Effector memory CD4-positive, alpha-beta T cell (primary cell): ENCODE results near the gene ZMIZ1.

Experiments used
- DNase-seq, 3 donors: peaks; one replicate each; pipeline ENCODE4 v3.0.0-alpha.2; 2020
- H3K27ac ChIP-seq: 2 replicates; pipeline ENCODE4 v1.7.0; 2013; ENCODE audit warnings: mild to moderate bottlenecking, low read length, moderate library complexity; ENCODE audit not compliant: insufficient read depth, poor library complexity, severe bottlenecking
- H3K27me3 ChIP-seq: replicated peaks from 2 replicates; pipeline ENCODE4 v1.7.0; 2013; ENCODE audit warnings: mild to moderate bottlenecking, low read length; ENCODE audit not compliant: insufficient read depth, control insufficient read depth, poor library complexity, severe bottlenecking
- H3K36me3 ChIP-seq: 2 replicates; pipeline ENCODE4 v1.7.0; 2013; ENCODE audit warnings: mild to moderate bottlenecking, low read length, moderate library complexity; ENCODE audit not compliant: control insufficient read depth, insufficient read depth
- H3K4me1 ChIP-seq: 2 replicates; pipeline ENCODE4 v1.7.0; 2013; ENCODE audit warnings: low read length, mild to moderate bottlenecking; ENCODE audit not compliant: control insufficient read depth, insufficient read depth, poor library complexity, severe bottlenecking
- H3K4me3 ChIP-seq: 2 replicates; pipeline ENCODE4 v1.7.0; 2013; ENCODE audit warnings: low read length, low read depth, mild to moderate bottlenecking; ENCODE audit not compliant: insufficient read depth, poor library complexity, severe bottlenecking
- H3K9me3 ChIP-seq: 2 replicates; pipeline ENCODE4 v1.7.0; 2013; ENCODE audit warnings: mild to moderate bottlenecking, low read length, moderate library complexity; ENCODE audit not compliant: control insufficient read depth
- total RNA-seq, 3 donors: gene quantifications; one replicate each; lab custom pipeline; 2026; lab: John Stamatoyannopoulos, UW

The ZMIZ1 gene
- total RNA-seq: 27.0 to 64.7 (median 30.4) reads per million in 3 donors

GRCh38 chr10:79068562-79069324 lies at the start of gene ZMIZ1:
Gene ZMIZ1, plus strand, starts transcription at chr10:79068966. Its CDS starts 132,667 bp downstream, at chr10:79201633.
- Histone ChIP-seq H3K27me3 (no peaks in the 10 kb centered on the region), H3K27ac (peak within 1 kb of the TSS; percentile 73), H3K4me3 (peak within 1 kb of the TSS; percentile 94), H3K9me3 (no peaks in the 10 kb centered on the region), H3K4me1 (peaks cover 24% of the 10 kb centered on the region), H3K36me3 (no peaks in the 10 kb centered on the region)
- peak; percentile 70 to 76 (median 72) for DNase-seq

DNA sequence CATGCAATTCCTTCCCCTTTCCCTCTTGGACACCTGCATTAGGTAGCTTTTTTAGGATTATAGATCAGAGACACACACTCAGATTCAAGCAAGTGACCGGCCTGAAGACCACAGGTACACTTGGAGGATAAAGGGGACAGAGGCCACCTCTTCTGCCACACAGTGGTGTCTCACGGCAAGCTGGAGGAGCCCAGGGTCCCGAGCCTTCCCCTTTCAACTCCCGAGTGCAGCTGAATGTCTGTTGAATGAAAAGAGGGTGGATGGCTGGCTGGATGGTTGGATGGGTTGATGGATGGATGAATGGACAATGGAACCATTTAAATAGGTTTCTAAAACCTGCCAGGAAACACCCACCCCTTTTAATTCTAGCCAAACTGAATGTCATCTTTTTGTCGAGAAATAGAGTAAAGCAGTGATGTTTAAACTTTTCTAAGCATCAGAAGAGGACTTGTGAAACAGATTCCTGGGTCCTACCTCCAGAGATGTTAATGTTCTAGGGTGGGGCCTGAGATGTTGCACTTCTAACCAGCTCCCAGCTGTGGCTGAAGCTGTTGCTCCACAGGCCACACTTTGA lies 49.2 kb upstream of the ZMIZ1 start:
- no peak overlapping the region for H3K27ac ChIP-seq
- no peaks in the 10 kb centered on the region for H3K27me3 ChIP-seq
- DNase-seq: no peak
- H3K9me3 ChIP-seq: no peaks in the 10 kb centered on the region
- no peak overlapping the region for H3K4me3 ChIP-seq
- no peaks in the 10 kb centered on the region for H3K36me3 ChIP-seq
- H3K4me1 ChIP-seq: no peaks in the 10 kb centered on the region

DNA sequence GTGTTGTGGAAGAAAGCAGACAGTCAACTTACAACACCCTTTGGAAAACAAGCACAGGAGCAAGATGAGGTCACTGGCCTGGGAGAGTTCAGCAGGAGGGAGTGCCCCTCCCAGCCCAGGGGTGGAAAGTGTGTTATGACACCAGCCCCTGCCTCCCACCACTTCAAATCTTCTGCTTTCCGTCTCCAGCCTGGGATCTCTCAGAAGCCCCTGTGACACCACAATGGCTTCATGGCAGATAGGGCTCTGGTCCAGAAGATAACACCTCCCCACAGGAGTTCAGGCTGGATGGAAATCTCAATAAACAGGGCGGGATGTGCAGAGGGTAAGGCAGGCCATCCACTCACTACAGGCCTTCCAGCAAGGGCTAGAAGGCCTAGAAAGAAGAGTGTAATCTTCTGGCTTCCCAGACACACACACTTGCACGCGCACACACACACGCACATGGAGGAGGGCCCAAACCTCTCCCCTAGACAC lies 48.7 kb upstream of the ZMIZ1 start:
- Histone ChIP-seq H3K4me3 (no peak overlapping the region), H3K27me3 (no peaks in the 10 kb centered on the region), H3K27ac (no peak overlapping the region), H3K4me1 (peaks cover 1% of the 10 kb centered on the region), H3K9me3 (no peaks in the 10 kb centered on the region), H3K36me3 (no peaks in the 10 kb centered on the region)
- DNase-seq: no peak

DNA sequence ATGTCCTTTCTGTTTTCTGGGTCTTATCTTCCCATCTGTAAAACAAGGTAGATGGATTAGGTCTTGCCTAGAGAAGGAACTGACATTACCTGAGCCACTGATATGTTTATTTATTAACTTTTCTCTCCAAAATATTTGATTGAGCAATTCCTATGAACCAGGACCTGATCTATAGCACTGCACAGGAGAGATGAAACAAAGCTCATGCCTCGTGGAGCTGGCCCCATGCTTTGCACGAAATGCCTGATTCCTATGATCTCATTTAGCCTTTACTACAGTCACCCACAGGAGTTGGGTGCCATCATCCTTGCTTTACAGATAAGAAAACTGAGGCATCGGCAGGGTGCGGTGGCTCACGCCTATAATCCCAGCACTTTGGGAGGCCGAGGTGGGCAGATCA lies 48.2 kb upstream of the ZMIZ1 start:
- Histone ChIP-seq H3K27me3 (no peaks in the 10 kb centered on the region), H3K4me1 (peaks cover 7% of the 10 kb centered on the region), H3K27ac (no peak overlapping the region), H3K4me3 (no peak overlapping the region), H3K36me3 (no peaks in the 10 kb centered on the region), H3K9me3 (no peaks in the 10 kb centered on the region)
- no peak for DNase-seq

GRCh38 chr10:79021331-79021907 lies 47.3 kb upstream of the ZMIZ1 start:
- Histone ChIP-seq H3K36me3 (no peaks in the 10 kb centered on the region), H3K9me3 (no peaks in the 10 kb centered on the region), H3K4me1 (peaks cover 8% of the 10 kb centered on the region), H3K27me3 (no peaks in the 10 kb centered on the region), H3K27ac (no peak overlapping the region), H3K4me3 (no peak overlapping the region)
- DNase-seq: no peak

DNA sequence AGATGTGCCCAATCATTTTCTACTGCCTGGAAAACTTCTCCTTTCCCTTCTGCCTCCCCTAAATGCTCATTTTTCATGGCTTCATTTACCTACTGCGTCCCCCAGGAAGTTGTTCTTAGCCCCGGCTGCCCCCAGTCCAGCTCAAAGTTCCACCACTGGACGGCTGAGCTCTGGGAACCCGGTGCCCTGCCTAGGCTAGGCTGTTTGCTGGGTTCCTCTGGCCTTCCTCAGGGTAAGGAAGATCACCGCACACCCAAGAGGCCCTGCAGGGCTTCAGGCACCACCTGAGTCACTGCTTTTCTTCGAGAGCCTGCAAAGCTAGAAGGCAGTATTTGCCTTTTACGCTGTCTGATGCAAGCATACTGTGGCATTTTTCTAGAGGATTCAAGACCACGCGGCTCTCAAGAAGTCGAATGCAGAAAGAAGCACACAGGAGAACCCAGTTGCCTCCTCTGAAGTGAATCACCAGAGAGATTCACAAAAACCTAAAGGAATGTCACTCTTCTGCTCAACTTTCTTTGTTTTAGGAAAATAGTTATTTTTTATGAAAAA lies 46.7 kb upstream of the ZMIZ1 start:
- no peaks in the 10 kb centered on the region for H3K9me3 ChIP-seq
- H3K27me3 ChIP-seq: no peaks in the 10 kb centered on the region
- DNase-seq: no peak
- H3K4me1 ChIP-seq: peaks cover 8% of the 10 kb centered on the region
- no peak overlapping the region for H3K4me3 ChIP-seq
- H3K27ac ChIP-seq: no peak overlapping the region
- H3K36me3 ChIP-seq: no peaks in the 10 kb centered on the region

DNA sequence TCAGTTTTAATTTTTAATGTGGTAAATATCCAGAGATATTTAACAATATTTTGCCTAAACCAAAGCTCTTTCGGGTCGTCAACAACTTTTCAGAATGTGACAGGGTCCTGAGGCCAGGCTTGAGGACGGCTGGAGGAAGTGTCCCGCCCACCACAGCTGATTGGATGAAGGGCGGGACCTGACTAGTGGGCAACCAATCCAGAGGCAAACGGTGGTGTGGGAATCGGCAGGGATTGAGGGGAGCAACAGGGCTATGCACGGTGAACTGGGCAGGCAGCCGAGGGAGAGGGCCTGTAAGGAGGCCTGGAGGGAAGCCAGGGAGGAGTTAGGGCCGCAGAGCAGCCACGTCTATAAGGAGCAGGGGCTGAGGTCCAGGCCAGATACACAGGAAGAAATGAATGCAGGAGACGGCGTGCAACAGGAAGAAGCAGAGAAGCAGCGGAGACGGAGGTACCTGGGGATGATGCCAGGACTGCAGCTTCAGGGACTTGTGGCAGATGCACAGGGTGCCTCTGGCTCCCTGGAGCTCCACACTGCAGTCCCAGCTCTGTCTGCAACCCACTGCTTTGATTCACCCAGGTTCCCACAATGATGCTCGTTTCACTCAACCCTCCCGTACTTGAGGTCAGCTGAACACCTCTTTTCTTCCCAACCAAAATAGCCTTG lies 46.1 kb upstream of the ZMIZ1 start:
- DNase-seq: no peak
- H3K4me3 ChIP-seq: no peak overlapping the region

DNA sequence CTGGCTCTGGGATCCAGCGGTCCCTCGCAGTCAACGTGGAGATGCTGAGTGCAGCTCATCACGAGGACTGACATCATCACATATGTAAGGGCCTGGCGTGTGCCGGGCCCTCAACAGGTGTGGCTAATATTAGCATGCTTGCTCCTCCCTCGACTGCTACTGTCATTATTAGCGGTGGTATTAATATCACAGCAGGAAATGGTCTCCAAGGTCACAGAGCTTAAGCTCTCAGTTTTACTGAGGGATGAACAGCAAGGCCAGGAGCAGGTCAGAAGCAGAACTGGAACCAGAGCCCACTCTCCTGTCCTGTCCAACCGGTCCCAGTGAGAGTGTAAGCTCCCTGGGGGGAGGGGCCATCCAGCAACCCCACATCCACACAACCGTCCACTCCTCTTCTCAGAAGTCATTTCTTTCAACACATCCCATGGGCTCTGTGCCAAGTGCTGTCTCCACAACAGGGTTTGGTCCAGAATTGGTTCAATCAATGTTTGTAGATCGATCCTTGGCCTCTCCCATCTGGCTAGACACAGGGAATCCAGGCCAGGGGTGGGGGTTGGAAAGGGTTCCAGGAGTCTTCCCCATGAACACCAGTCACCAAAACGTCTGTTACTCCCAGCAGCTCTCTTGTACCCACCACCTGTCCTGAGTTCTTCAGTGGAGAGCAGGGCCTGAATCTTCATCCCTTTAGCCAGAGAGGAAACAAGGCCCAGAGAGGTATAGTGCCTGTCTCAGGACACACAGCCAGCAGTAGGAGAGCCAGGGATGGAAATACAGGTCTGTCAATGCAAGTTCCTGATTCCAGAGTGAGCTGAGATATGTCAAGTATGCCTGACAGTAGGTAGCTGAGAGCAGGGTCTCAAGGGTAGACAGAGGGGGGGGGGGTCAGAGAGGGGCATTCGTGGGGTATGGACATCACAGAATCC lies 45.3 kb upstream of the ZMIZ1 start:
- Histone ChIP-seq H3K27me3 (no peaks in the 10 kb centered on the region), H3K9me3 (no peaks in the 10 kb centered on the region), H3K27ac (no peak overlapping the region), H3K4me1 (peaks cover 12% of the 10 kb centered on the region), H3K36me3 (no peaks in the 10 kb centered on the region), H3K4me3 (no peak overlapping the region)
- no peak for DNase-seq

More for the DNA sequence above, 46.1 kb upstream of the ZMIZ1 start:
- Histone ChIP-seq H3K9me3 (no peaks in the 10 kb centered on the region), H3K4me1 (peaks cover 10% of the 10 kb centered on the region), H3K27ac (no peak overlapping the region), H3K27me3 (no peaks in the 10 kb centered on the region), H3K36me3 (no peaks in the 10 kb centered on the region)

DNA sequence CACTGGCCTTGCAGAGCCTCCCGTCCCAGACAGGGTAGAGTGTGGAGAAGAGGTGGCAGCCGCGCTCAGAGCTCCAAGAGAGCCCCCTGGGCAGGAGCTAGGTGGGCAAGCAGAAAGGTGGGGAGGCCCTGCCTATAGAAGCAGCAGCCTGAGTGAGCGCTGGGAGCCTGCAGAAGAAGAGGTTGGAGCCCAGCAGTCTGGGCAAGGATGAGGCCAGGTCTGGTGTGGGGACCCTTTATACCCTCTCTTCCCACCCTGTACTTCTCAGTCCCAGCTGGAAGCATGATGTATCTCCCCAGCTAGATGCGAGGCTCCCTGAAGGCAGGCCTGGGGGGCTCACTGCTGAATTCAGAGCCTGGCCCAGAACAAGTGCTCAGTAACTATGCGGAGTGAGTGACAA lies 44.5 kb upstream of the ZMIZ1 start:
- no peaks in the 10 kb centered on the region for H3K36me3 ChIP-seq
- H3K27me3 ChIP-seq: no peaks in the 10 kb centered on the region
- no peaks in the 10 kb centered on the region for H3K9me3 ChIP-seq
- no peak for DNase-seq
- H3K27ac ChIP-seq: no peak overlapping the region
- H3K4me3 ChIP-seq: no peak overlapping the region
- H3K4me1 ChIP-seq: peaks cover 12% of the 10 kb centered on the region
